Endodermal cell (in vitro differentiated cells): ENCODE data around the gene METTL24. TPM values are rescaled to one million over a fixed set of nuclear protein-coding genes. Genes with fewer than 3 reads are reported as not detected.

Experiments
- DNase-seq: peaks from one replicate; pipeline ENCODE4 v3.0.0-alpha.2; 2017
- H3K27ac ChIP-seq: 2 replicates; pipeline ENCODE4 v1.5.1; 2013; ENCODE audit warnings: mild to moderate bottlenecking, low read depth, low read length, moderate library complexity
- H3K27me3 ChIP-seq: 2 replicates; pipeline ENCODE4 v1.6.1; 2013; ENCODE audit warnings: mild to moderate bottlenecking, low read length, moderate library complexity; ENCODE audit not compliant: insufficient read depth, control insufficient read depth, poor library complexity, severe bottlenecking
- H3K36me3 ChIP-seq: 2 replicates; pipeline ENCODE4 v1.7.0; 2013; ENCODE audit warnings: mild to moderate bottlenecking, low read length, moderate library complexity; ENCODE audit not compliant: control insufficient read depth, insufficient read depth
- H3K4me1 ChIP-seq: one replicate; pipeline ENCODE4 v1.7.0; 2013; ENCODE audit warnings: low read length; ENCODE audit not compliant: control insufficient read depth, insufficient read depth
- H3K4me3 ChIP-seq: 2 replicates; pipeline ENCODE4 v1.5.1; 2013; ENCODE audit warnings: mild to moderate bottlenecking, low read length, moderate library complexity
- H3K9ac ChIP-seq: 2 replicates; pipeline ENCODE4 v1.6.1; 2013; ENCODE audit warnings: mild to moderate bottlenecking, low read length, moderate library complexity; ENCODE audit not compliant: poor library complexity, severe bottlenecking; ENCODE audit errors: extremely low read depth
- H3K9me3 ChIP-seq: 2 replicates; pipeline ENCODE4 v1.6.1; 2013; ENCODE audit warnings: mild to moderate bottlenecking, low read length, moderate library complexity; ENCODE audit not compliant: control insufficient read depth
- H3K27ac Mint-ChIP-seq: 2 replicates; pipeline ENCODE4 v1.8.0; 2020; ENCODE audit warnings: mixed read lengths
- H3K27me3 Mint-ChIP-seq: 2 replicates; pipeline ENCODE4 v1.8.0; 2021; ENCODE audit warnings: mild to moderate bottlenecking, mixed read lengths; ENCODE audit not compliant: insufficient read depth
- H3K36me3 Mint-ChIP-seq: 2 replicates; pipeline ENCODE4 v1.8.0; 2020; ENCODE audit warnings: low read depth, mixed read lengths
- H3K4me1 Mint-ChIP-seq: 2 replicates; pipeline ENCODE4 v1.8.0; 2020; ENCODE audit warnings: mixed read lengths
- H3K4me3 Mint-ChIP-seq: 2 replicates; pipeline ENCODE4 v1.8.0; 2020; ENCODE audit warnings: mild to moderate bottlenecking, moderate library complexity, mixed read lengths
- H3K9me3 Mint-ChIP-seq: 2 replicates; pipeline ENCODE4 v1.8.0; 2020; ENCODE audit warnings: mild to moderate bottlenecking, mixed read lengths
- WGBS, 2 experiments: methylation state at CpG; one replicate each; pipeline versions ENCODE4 v1.1.5 to v1.1.7; 2013; ENCODE audit warnings: missing lambda C conversion rate in 2 of 2, mixed read lengths in 1 of 2; ENCODE audit not compliant: insufficient coverage in 1 of 2, insufficient read length in 1 of 2; 5-methylcytosine and 5-hydroxymethylcytosine counted together
- total RNA-seq, 2 donors: library from RNA; stranded (reverse); fragmentation: NEBNext Ultra II Directional in 1 of 2; extraction: Animal tissue kit (Norgen Biotek cat#: 25700) in 1 of 2; gene quantifications; 2 replicates in 1 of 2; 3 replicates in 1 of 2; pipeline ENCODE4 v1.2.1, GENCODE V29; 2021
- TF ChIP-seq, protein P1 (sequence below): fragments of 200-600 bp; sonication (generic); conservative IDR thresholded peaks from 2 replicates; pipeline ENCODE4 v1.5.0; 2021; ENCODE audit warnings: antibody characterized with exemption, mild to moderate bottlenecking

Gene METTL24
- total RNA-seq, 2 donors from 2014 or later: 0.24 to 1.3 TPM

DNA sequence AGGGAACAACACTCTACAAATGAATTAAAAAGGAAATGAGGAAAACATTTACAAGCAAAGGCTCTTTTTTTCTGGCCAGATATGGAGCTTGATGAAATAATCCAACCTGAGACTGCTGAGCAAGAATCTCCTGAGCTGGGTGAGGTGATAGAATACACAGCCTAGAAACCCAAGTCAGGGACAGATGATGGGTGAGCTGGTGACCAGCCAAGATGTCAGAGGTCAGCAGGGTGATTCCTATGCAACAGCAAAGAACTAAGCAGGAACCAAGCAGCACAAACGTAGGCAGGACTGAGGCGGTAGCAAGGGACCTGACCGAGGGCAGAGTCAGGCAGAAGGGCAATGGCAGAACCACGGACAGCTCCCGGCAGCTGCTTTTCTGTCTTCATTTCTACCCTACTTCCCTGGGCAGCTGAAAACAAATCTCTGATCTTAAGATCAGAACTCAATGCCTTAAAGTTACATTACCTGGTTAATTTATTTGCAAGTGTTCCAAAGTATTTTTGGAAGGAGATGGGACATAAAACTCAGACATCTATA, 102.9 kb downstream of the METTL24 start:
- Histone ChIP-seq H3K36me3 (no peaks in the 10 kb centered on the region), H3K9ac (no peak overlapping the region), H3K9me3 (peaks cover 18% of the 10 kb centered on the region), H3K27ac (no peak overlapping the region), H3K27me3 (no peaks in the 10 kb centered on the region), H3K4me1 (peaks cover 5% of the 10 kb centered on the region), H3K4me3 (no peak overlapping the region)
- Mint-ChIP-seq H3K9me3 (peaks cover 22% of the 10 kb centered on the region), H3K27ac (no peak overlapping the region), H3K27me3 (peaks cover 1% of the 10 kb centered on the region), H3K4me1 (peaks cover 14% of the 10 kb centered on the region), H3K36me3 (no peaks in the 10 kb centered on the region), H3K4me3 (no peak overlapping the region)
- TF ChIP-seq, protein P1, sequence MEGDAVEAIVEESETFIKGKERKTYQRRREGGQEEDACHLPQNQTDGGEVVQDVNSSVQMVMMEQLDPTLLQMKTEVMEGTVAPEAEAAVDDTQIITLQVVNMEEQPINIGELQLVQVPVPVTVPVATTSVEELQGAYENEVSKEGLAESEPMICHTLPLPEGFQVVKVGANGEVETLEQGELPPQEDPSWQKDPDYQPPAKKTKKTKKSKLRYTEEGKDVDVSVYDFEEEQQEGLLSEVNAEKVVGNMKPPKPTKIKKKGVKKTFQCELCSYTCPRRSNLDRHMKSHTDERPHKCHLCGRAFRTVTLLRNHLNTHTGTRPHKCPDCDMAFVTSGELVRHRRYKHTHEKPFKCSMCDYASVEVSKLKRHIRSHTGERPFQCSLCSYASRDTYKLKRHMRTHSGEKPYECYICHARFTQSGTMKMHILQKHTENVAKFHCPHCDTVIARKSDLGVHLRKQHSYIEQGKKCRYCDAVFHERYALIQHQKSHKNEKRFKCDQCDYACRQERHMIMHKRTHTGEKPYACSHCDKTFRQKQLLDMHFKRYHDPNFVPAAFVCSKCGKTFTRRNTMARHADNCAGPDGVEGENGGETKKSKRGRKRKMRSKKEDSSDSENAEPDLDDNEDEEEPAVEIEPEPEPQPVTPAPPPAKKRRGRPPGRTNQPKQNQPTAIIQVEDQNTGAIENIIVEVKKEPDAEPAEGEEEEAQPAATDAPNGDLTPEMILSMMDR: no peak
- WGBS, 2 experiments: 19 to 20% methylated on average over 1 to 5 of the region's 5 CpGs
- DNase-seq: peak; percentile 90

DNA sequence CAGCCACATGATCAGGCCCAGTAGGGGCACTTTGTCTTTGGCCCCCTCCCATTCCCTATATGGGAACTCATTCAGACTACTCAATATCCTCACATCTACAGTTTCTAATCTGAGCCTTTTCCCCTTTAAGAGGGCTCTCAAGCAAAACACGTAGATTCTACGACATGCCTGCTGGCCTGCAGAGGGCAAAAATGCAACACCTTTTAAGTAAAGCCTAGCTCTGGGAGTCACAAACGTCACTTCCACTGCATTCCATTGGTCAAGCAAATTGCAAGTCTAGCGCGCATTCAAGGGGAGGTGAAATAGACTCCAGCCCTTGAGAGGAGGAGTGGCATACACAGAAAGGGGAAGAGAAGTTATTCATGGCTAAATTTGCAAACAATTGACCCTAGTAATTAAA, 107.3 kb downstream of the METTL24 start:
- Histone ChIP-seq H3K9me3 (no peaks in the 10 kb centered on the region), H3K27me3 (no peaks in the 10 kb centered on the region), H3K36me3 (no peaks in the 10 kb centered on the region), H3K4me3 (no peak overlapping the region), H3K9ac (no peak overlapping the region), H3K27ac (no peak overlapping the region), H3K4me1 (no peaks in the 10 kb centered on the region)
- Mint-ChIP-seq H3K27ac (no peak overlapping the region), H3K36me3 (no peaks in the 10 kb centered on the region), H3K4me1 (peaks cover 7% of the 10 kb centered on the region), H3K9me3 (peaks cover 3% of the 10 kb centered on the region), H3K27me3 (peaks cover 1% of the 10 kb centered on the region), H3K4me3 (no peak overlapping the region)
- TF ChIP-seq, protein P1: peak; percentile 55
- WGBS, 2 experiments: 57 to 78% methylated on average over 2 to 5 of the region's 5 CpGs
- peak; percentile 65 for DNase-seq

DNA sequence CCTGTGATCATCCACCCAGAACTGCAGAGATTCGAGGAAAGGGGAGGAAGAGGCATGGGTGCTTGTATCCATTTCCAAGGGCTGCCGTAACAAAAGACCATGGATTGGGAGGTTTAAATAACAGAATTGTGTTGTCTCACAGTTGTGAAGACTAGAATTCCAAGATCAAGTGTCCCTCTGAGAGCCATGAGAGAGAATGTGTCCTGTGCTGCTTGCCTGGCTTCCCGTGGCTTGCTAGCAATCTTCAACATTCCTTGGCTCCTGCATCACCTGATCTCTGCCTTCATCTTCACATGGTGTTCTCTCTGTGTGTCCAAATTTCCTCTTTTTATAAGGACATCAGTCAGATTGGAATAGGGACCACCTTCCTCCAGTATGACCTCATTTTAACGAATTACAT, 108.1 kb downstream of the METTL24 start:
- WGBS, 2 experiments: 78 to 93% methylated on average over 3 to 4 of the region's 4 CpGs
- H3K27me3 ChIP-seq: no peaks in the 10 kb centered on the region
- peaks cover 3% of the 10 kb centered on the region for H3K4me1 Mint-ChIP-seq
- DNase-seq: peak; percentile 50
- H3K4me3 ChIP-seq: no peak overlapping the region
- TF ChIP-seq, protein P1: no peak
- no peak overlapping the region for H3K9ac ChIP-seq
- H3K9me3 Mint-ChIP-seq: peaks cover 3% of the 10 kb centered on the region
- H3K9me3 ChIP-seq: no peaks in the 10 kb centered on the region
- H3K36me3 Mint-ChIP-seq: no peaks in the 10 kb centered on the region
- H3K27ac Mint-ChIP-seq: no peak overlapping the region
- H3K4me1 ChIP-seq: no peaks in the 10 kb centered on the region
- H3K36me3 ChIP-seq: no peaks in the 10 kb centered on the region
- no peak overlapping the region for H3K27ac ChIP-seq
- peaks cover 1% of the 10 kb centered on the region for H3K27me3 Mint-ChIP-seq
- no peak overlapping the region for H3K4me3 Mint-ChIP-seq
